ENCODE results near the gene LRRTM4. TPM values are rescaled to one million over a fixed set of nuclear protein-coding genes. Genes with fewer than 3 reads are reported as not detected.

The LRRTM4 gene
- polyA plus RNA-seq, 2 of the 4 experiments (the other 2 are of a cell fraction) = 0.03 TPM; not detected in 1

DNA sequence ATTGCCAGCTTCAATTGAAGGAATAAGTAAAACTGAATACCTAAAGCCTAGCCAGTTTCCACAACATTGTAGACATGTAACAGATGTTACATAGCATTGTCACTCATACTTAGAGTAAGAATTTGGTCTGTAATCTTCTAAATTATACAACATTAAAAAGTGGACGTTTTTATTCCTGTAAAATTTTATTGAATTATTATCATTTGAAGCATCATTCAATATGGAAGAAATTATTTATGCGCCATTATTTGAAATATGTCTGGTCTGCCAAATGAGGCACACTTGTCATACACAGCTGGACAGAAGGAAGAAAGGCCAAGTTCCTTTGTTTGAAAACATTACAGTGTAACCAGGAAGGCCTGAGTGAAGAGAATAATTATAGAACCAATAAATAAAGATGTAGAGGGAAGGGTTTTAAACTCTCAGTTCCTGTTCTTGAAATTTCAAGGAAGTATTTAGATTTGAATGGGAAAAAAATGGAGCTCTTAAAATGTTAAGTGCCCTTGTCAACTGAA is 575.5 kb downstream of the LRRTM4 start:
- Histone ChIP-seq H3K4me2 (no peak overlapping the region), H3K4me1 (no peaks in the 10 kb centered on the region), H3K27ac (no peak overlapping the region), H3K9me3 (no peaks in the 10 kb centered on the region), H3K4me3 (no peak overlapping the region)
- no peak for TF ChIP-seq HOXB5 (CRISPR knock-in tag; IDR thresholded peaks at IDR 0.05)
- no peak for TF ChIP-seq JUNB (IDR thresholded peaks at IDR 0.05)
- TF ChIP-seq POLR2AphosphoS2 (conservative IDR thresholded peaks at IDR 0.05; ENCODE audit: low read length) = no peak
- no peak for TF ChIP-seq EP300 (IDR thresholded peaks at IDR 0.05)
- TF ChIP-seq NPAS2 (CRISPR knock-in tag; IDR thresholded peaks at IDR 0.05; ENCODE audit: borderline replicate concordance) = no peak
- TF ChIP-seq, protein P1, sequence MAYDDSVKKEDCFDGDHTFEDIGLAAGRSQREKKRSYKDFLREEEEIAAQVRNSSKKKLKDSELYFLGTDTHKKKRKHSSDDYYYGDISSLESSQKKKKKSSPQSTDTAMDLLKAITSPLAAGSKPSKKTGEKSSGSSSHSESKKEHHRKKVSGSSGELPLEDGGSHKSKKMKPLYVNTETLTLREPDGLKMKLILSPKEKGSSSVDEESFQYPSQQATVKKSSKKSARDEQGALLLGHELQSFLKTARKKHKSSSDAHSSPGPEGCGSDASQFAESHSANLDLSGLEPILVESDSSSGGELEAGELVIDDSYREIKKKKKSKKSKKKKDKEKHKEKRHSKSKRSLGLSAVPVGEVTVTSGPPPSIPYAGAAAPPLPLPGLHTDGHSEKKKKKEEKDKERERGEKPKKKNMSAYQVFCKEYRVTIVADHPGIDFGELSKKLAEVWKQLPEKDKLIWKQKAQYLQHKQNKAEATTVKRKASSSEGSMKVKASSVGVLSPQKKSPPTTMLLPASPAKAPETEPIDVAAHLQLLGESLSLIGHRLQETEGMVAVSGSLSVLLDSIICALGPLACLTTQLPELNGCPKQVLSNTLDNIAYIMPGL (CRISPR knock-in tag; IDR thresholded peaks at IDR 0.05; ENCODE audit: borderline replicate concordance) = no peak
- TF ChIP-seq NR3C1 (IDR thresholded peaks at IDR 0.05) = no peak
- TF ChIP-seq HDAC2 (IDR thresholded peaks at IDR 0.05) = no peak
- TF ChIP-seq, protein P2, sequence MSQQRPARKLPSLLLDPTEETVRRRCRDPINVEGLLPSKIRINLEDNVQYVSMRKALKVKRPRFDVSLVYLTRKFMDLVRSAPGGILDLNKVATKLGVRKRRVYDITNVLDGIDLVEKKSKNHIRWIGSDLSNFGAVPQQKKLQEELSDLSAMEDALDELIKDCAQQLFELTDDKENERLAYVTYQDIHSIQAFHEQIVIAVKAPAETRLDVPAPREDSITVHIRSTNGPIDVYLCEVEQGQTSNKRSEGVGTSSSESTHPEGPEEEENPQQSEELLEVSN (IDR thresholded peaks at IDR 0.05; ENCODE audit: borderline replicate concordance, low read depth) = no peak
- TF ChIP-seq RFX5 (IDR thresholded peaks at IDR 0.05) = no peak
- TF ChIP-seq ZFP36 (IDR thresholded peaks at IDR 0.05; ENCODE audit: borderline replicate concordance, partially characterized antibody) = no peak
- TF ChIP-seq, protein P3, sequence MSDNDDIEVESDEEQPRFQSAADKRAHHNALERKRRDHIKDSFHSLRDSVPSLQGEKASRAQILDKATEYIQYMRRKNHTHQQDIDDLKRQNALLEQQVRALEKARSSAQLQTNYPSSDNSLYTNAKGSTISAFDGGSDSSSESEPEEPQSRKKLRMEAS (IDR thresholded peaks at IDR 0.05) = no peak
- no peak for TF ChIP-seq KDM1A (IDR thresholded peaks at IDR 0.05; ENCODE audit: low read depth)
- no peak for TF ChIP-seq NFE2L2 (conservative IDR thresholded peaks at IDR 0.05; ENCODE audit: low read length)
- TF ChIP-seq TFCP2L1 (CRISPR knock-in tag; IDR thresholded peaks at IDR 0.05) = no peak
- no peak for FAIRE-seq
- POLR2A ChIA-PET = no interaction called here
- ATAC-seq = no peak
- WGBS (ENCODE audit: missing lambda C conversion rate) = 34% methylated on average over 2 of the region's 2 CpGs
- no peak for DNase-seq (ENCODE audit: low read depth in 1 of 2, low spot score in 1 of 2)
- CTCF ChIA-PET = no interaction called here

DNA sequence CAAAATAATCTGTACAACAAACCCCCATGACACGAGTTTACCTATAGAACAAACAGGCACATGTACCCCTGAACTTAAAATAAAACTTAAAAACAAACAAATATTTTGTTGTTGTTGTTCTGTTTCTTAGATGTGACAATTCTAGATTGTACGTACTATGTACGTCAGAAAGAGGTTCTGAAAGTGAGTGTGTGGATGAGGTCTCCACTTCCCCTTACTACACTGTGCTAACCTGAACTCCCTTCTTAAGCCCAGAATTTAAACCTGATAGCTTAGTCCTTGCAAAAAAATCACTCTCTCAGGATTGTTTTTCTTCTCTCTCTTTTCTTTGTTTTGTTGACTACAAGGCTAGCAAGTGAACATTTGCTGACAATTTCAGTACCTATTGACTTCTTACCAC is 581.6 kb downstream of the LRRTM4 start:
- ChIA-PET CTCF (no interaction called here), POLR2A (no interaction called here)
- TF ChIP-seq FOSL2 (IDR thresholded peaks at IDR 0.05) (no peak), FOSL2 (CRISPR knock-in tag; IDR thresholded peaks at IDR 0.05) (no peak), GATA3 (IDR thresholded peaks at IDR 0.05; ENCODE audit: borderline replicate concordance) (no peak), RARB (CRISPR knock-in tag; IDR thresholded peaks at IDR 0.05) (no peak), FOXS1 (CRISPR knock-in tag; IDR thresholded peaks at IDR 0.05) (no peak), RAD21 (conservative IDR thresholded peaks at IDR 0.05 in 1 of 2, IDR thresholded peaks at IDR 0.05 in 1 of 2) (no peak), HOXB5 (CRISPR knock-in tag; IDR thresholded peaks at IDR 0.05) (no peak), RNF2 (IDR thresholded peaks at IDR 0.05; ENCODE audit: borderline replicate concordance, low read depth) (no peak), POLR2AphosphoS2 (conservative IDR thresholded peaks at IDR 0.05; ENCODE audit: low read length) (no peak), SMC3 (IDR thresholded peaks at IDR 0.05) (no peak), JUN (IDR thresholded peaks at IDR 0.05) (no peak), MYC (IDR thresholded peaks at IDR 0.05; ENCODE audit: borderline replicate concordance, low read length) (no peak), CEBPB (IDR thresholded peaks at IDR 0.05) (no peak), POLR2A (IDR thresholded peaks at IDR 0.05; ENCODE audit: low read length) (no peak), KDM1A (IDR thresholded peaks at IDR 0.05; ENCODE audit: low read depth) (no peak), TP53 (CRISPR knock-in tag; IDR thresholded peaks at IDR 0.05) (no peak), CBX2 (IDR thresholded peaks at IDR 0.05; ENCODE audit: borderline replicate concordance, low read depth) (no peak), ZSCAN20 (CRISPR knock-in tag; IDR thresholded peaks at IDR 0.05) (no peak), NPAS2 (CRISPR knock-in tag; IDR thresholded peaks at IDR 0.05; ENCODE audit: borderline replicate concordance) (no peak)
- TF ChIP-seq, protein P4, sequence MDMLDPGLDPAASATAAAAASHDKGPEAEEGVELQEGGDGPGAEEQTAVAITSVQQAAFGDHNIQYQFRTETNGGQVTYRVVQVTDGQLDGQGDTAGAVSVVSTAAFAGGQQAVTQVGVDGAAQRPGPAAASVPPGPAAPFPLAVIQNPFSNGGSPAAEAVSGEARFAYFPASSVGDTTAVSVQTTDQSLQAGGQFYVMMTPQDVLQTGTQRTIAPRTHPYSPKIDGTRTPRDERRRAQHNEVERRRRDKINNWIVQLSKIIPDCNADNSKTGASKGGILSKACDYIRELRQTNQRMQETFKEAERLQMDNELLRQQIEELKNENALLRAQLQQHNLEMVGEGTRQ (IDR thresholded peaks at IDR 0.05) = no peak
- TF ChIP-seq, protein P1 (CRISPR knock-in tag; IDR thresholded peaks at IDR 0.05; ENCODE audit: borderline replicate concordance) = no peak
- Histone ChIP-seq H3K27ac (no peak overlapping the region), H3K4me1 (no peaks in the 10 kb centered on the region), H3K4me2 (no peak overlapping the region), H3K4me3 (no peak overlapping the region), H3K9me3 (0 out of 3 replicates have a peak, but pooled peaks cover 4% of the 10 kb centered on the region)
- WGBS (ENCODE audit: missing lambda C conversion rate) = 36% methylated on average over 3 of the region's 3 CpGs
- no peak for FAIRE-seq
- no peak for ATAC-seq
- no peak for DNase-seq (ENCODE audit: low read depth in 1 of 2, low spot score in 1 of 2)
